ENCODE results near the gene FIGN.

The FIGN gene

DNA sequence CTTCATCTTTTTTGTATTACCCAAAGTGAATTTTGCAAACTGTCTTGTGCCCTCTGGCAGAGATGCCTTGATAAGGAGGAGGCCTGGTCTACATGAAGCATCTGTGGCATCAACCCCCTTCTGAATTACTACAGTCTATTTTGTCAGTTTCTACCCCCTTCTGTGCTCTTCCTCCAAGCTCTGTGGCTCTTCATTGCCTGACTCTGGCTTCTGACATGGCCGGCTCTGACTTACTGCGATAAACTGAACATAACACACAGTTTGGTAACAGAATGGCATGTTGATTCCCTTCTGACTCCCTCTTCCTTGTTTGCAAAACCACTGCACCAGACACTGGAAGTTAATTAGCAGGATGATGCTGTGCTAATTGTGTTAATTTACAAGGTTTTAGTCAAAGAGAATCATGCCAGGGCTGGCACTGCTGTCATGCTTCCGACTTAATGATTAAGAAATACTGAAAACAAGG, 122.5 kb downstream of the FIGN start:
- H3K9me3 ChIP-seq (ENCODE audit: control insufficient read depth, insufficient read depth, low read depth, low read length) = no peaks in the 10 kb centered on the region
- H3K4me1 ChIP-seq (ENCODE audit: control insufficient read depth, insufficient read depth, low read length) = no peaks in the 10 kb centered on the region
- H3K9ac ChIP-seq (ENCODE audit: low read length) = no peak overlapping the region

DNA sequence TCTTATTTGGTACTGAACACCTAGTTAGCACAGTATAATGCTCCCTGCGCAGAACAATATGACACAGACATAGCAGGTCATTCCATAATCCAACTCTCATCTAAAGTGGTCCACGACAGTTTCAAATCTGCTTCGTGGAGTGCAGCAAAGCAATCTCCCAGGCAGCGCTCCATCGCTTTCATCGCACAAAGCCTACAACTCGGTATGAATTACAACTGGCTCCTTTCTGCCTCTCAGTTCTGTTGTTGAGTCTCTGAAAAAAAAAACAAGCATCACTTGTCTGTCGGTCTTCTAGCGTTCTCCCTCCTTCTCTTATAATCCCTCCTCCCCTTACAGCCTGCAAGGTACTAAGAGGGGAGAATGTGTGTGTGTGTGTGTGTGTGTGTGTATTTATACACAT, 123.5 kb downstream of the FIGN start:
- Histone ChIP-seq H3K27ac (ENCODE audit: low read depth, low read length) (no peak overlapping the region), H3K9ac (ENCODE audit: low read length) (no peak overlapping the region), H3K4me3 (ENCODE audit: low read depth, low read length) (no peak overlapping the region)

More for the DNA sequence above, 122.5 kb downstream of the FIGN start:
- Histone ChIP-seq H3K27ac (ENCODE audit: low read depth, low read length) (no peak overlapping the region), H3K4me3 (ENCODE audit: low read depth, low read length) (no peak overlapping the region), H3K36me3 (ENCODE audit: control insufficient read depth, insufficient read depth, low read length) (peaks cover 16% of the 10 kb centered on the region), H3K27me3 (ENCODE audit: control insufficient read depth, insufficient read depth, low read length) (no peaks in the 10 kb centered on the region)

DNA sequence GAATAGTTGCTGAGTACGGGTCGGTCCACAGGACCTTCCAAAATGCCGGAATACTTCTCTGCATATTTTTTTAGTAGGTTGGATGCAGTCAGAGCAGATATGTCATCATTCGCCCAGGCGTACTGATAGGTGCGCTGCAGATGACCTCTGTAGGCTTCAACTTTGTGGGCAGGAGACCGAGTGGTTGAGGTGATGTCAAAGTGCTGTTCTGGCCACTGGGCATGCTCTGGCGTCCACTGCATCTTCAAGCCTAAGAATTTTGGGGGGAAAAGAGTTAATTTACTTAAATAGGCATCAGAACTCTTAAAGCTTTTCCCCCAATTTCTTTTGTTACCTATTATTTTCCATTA, 124.3 kb downstream of the FIGN start:
- Histone ChIP-seq H3K27me3 (ENCODE audit: control insufficient read depth, insufficient read depth, low read length) (no peaks in the 10 kb centered on the region), H3K9me3 (ENCODE audit: control insufficient read depth, insufficient read depth, low read depth, low read length) (no peaks in the 10 kb centered on the region), H3K27ac (ENCODE audit: low read depth, low read length) (no peak overlapping the region), H3K4me3 (ENCODE audit: low read depth, low read length) (no peak overlapping the region), H3K36me3 (ENCODE audit: control insufficient read depth, insufficient read depth, low read length) (peaks cover 16% of the 10 kb centered on the region), H3K9ac (ENCODE audit: low read length) (no peak overlapping the region), H3K4me1 (ENCODE audit: control insufficient read depth, insufficient read depth, low read length) (no peaks in the 10 kb centered on the region)

More for the DNA sequence above, 123.5 kb downstream of the FIGN start:
- Histone ChIP-seq H3K36me3 (ENCODE audit: control insufficient read depth, insufficient read depth, low read length) (peaks cover 16% of the 10 kb centered on the region), H3K4me1 (ENCODE audit: control insufficient read depth, insufficient read depth, low read length) (no peaks in the 10 kb centered on the region), H3K9me3 (ENCODE audit: control insufficient read depth, insufficient read depth, low read depth, low read length) (no peaks in the 10 kb centered on the region), H3K27me3 (ENCODE audit: control insufficient read depth, insufficient read depth, low read length) (no peaks in the 10 kb centered on the region)

DNA sequence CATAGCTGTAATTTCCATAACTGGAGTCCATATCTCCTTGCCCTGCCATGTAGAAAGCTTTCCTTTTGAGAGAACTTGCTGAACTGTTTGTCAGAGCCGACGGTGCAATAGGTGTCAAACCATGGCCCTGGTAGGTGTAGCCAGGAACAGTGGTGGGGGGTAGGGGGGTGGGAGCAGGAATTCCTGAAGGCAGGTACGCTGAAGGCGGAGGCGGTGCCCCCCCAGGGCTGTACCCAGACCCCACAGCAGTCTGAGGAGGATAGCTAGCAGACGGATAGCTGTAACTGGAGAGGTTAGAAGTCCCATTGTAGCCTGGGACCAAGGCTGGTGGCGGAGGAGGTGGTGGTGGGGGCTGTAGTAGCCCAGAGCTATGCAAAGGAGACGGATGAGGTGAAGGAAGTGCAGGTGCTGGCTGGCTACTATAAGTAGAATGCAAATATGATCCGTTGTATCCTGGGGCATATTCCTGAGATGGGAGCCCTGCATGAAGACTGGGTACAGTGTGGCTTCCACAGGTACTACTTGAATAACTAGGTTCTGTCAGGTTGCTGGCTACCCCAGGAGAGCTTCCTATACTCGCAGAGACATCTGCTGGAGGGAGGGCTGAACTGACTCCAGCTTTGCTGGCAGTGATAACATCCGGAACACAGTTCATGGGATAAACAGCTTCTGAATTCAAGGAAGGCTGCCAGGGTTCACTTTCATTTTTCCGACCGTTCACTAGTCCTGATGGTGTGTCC, 124.8 kb downstream of the FIGN start:
- Histone ChIP-seq H3K36me3 (ENCODE audit: control insufficient read depth, insufficient read depth, low read length) (peaks cover 16% of the 10 kb centered on the region), H3K9me3 (ENCODE audit: control insufficient read depth, insufficient read depth, low read depth, low read length) (no peaks in the 10 kb centered on the region), H3K27ac (ENCODE audit: low read depth, low read length) (no peak overlapping the region), H3K27me3 (ENCODE audit: control insufficient read depth, insufficient read depth, low read length) (no peaks in the 10 kb centered on the region), H3K4me3 (ENCODE audit: low read depth, low read length) (no peak overlapping the region), H3K9ac (ENCODE audit: low read length) (no peak overlapping the region), H3K4me1 (ENCODE audit: control insufficient read depth, insufficient read depth, low read length) (peaks cover 2% of the 10 kb centered on the region)

DNA sequence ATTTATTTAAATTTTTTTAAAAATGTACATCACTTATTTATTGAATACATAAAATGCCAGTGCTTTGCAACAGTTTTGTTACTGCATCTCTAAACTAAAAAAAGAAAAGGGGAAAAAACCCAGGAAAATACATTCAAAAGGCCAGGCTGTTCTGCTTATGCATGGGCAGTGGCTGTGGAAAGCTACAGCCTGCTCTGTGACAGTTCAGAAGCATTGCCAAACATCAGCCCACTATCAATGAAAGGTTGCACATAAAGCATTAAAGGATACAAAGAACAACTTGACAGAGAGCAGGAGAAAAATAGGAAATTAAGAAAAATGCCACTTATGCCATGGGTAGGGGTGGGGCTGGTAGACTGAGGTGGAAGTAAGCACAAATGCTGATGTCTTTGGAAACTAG, 128.2 kb downstream of the FIGN start:
- H3K4me3 ChIP-seq (ENCODE audit: low read depth, low read length) = no peak overlapping the region
- H3K36me3 ChIP-seq (ENCODE audit: control insufficient read depth, insufficient read depth, low read length) = peaks cover 16% of the 10 kb centered on the region
- no peak overlapping the region for H3K27ac ChIP-seq (ENCODE audit: low read depth, low read length)
- no peaks in the 10 kb centered on the region for H3K27me3 ChIP-seq (ENCODE audit: control insufficient read depth, insufficient read depth, low read length)
- no peaks in the 10 kb centered on the region for H3K9me3 ChIP-seq (ENCODE audit: control insufficient read depth, insufficient read depth, low read depth, low read length)
- no peak overlapping the region for H3K9ac ChIP-seq (ENCODE audit: low read length)
- peaks cover 9% of the 10 kb centered on the region for H3K4me1 ChIP-seq (ENCODE audit: control insufficient read depth, insufficient read depth, low read length)

DNA sequence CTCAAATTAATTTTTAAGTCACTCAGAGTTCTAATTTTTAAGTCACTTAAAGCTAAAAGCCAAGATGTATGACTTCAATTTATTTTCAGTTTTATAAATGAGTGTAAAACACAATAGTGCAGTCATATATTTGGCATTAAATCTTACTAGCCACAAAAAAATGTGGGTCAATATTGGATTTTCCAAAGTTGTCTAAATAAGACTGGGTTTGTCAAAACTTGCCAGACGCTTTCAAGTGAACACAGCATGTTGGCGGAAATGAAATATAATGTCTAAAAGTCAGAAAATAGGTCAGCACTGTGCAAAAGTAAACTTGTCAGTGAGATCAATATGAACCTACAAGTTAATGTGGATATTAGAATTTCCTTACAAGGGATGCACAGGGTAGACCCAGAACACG, 128.9 kb downstream of the FIGN start:
- no peak overlapping the region for H3K27ac ChIP-seq (ENCODE audit: low read depth, low read length)
- no peak overlapping the region for H3K4me3 ChIP-seq (ENCODE audit: low read depth, low read length)
- H3K36me3 ChIP-seq (ENCODE audit: control insufficient read depth, insufficient read depth, low read length) = peaks cover 16% of the 10 kb centered on the region
- no peaks in the 10 kb centered on the region for H3K27me3 ChIP-seq (ENCODE audit: control insufficient read depth, insufficient read depth, low read length)
- no peak overlapping the region for H3K9ac ChIP-seq (ENCODE audit: low read length)
- no peaks in the 10 kb centered on the region for H3K9me3 ChIP-seq (ENCODE audit: control insufficient read depth, insufficient read depth, low read depth, low read length)
- H3K4me1 ChIP-seq (ENCODE audit: control insufficient read depth, insufficient read depth, low read length) = peaks cover 14% of the 10 kb centered on the region

DNA sequence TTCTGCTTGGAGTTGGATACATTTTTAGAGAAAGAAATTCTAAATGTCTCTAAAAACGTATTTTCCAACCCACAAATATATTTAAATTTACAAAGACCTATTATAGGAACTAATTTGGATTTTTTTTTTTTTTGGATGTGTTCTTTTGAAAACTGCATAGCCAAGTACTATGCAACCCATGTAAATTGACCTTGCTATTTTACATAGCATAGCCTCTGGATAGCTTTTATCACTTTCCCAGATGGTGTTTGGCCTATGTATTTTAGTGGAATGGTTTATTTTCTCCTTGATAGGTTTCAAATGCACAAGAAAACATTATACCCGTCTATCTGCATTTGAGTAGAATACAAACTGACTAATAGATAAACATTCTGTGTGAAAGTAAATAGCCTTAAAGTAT, 130.0 kb downstream of the FIGN start:
- Histone ChIP-seq H3K9me3 (ENCODE audit: control insufficient read depth, insufficient read depth, low read depth, low read length) (no peaks in the 10 kb centered on the region), H3K27ac (ENCODE audit: low read depth, low read length) (no peak overlapping the region), H3K36me3 (ENCODE audit: control insufficient read depth, insufficient read depth, low read length) (peaks cover 13% of the 10 kb centered on the region), H3K9ac (ENCODE audit: low read length) (no peak overlapping the region), H3K4me1 (ENCODE audit: control insufficient read depth, insufficient read depth, low read length) (peaks cover 25% of the 10 kb centered on the region), H3K27me3 (ENCODE audit: control insufficient read depth, insufficient read depth, low read length) (no peaks in the 10 kb centered on the region), H3K4me3 (ENCODE audit: low read depth, low read length) (no peak overlapping the region)

DNA sequence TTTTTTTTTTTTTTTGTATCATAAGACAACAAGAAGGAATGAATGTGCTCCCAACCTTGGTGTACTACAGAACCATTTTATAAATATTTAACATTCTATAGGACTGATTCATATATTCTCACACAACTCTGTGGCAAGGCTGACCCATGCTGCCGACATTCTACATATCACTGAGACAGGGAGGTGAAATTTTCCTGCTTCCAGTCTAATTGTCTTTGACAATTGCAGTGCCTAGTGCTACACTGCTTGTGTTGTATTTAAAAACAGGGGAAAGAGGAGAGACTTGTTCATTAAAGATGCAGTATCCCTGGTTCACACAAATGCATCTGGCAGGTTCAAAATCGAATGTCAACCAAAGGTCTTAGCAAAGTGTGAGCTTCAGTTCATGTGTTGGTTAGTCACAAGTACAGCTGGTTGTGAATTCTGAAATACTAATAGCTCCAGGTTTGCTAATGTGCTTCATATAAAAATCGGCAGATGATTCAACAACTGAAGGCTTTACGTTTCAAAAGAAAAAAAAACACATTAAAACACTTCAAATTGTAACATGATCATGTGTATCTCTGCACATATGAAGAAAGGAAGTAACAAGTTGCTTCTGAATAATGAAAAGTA, 130.8 kb downstream of the FIGN start:
- Histone ChIP-seq H3K36me3 (ENCODE audit: control insufficient read depth, insufficient read depth, low read length) (0 out of 2 replicates have a peak, but pooled peaks cover 6% of the 10 kb centered on the region), H3K27ac (ENCODE audit: low read depth, low read length) (no peak overlapping the region), H3K4me1 (ENCODE audit: control insufficient read depth, insufficient read depth, low read length) (peaks cover 33% of the 10 kb centered on the region), H3K27me3 (ENCODE audit: control insufficient read depth, insufficient read depth, low read length) (no peaks in the 10 kb centered on the region), H3K9ac (ENCODE audit: low read length) (no peak overlapping the region), H3K9me3 (ENCODE audit: control insufficient read depth, insufficient read depth, low read depth, low read length) (no peaks in the 10 kb centered on the region), H3K4me3 (ENCODE audit: low read depth, low read length) (no peak overlapping the region)

DNA sequence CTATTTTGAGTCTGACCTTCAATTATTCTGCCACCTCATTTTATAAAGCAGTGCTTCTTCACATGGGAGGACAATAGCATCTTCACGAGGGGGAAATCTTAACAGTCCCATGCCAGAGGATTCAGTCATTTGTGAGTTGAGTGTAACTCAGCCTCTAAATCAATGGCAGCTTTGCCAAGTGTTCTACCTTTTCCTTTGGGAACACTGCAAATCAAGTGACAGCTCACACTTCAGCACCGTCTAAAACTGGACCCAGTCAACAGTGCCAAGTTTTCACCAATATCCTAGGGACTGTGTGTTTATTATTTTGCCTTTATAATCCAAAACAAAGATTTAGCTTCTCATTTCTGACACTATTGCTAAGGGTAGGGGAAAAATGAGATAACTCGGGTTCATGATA, 133.6 kb downstream of the FIGN start:
- no peaks in the 10 kb centered on the region for H3K9me3 ChIP-seq (ENCODE audit: control insufficient read depth, insufficient read depth, low read depth, low read length)
- no peak overlapping the region for H3K27ac ChIP-seq (ENCODE audit: low read depth, low read length)
- no peaks in the 10 kb centered on the region for H3K36me3 ChIP-seq (ENCODE audit: control insufficient read depth, insufficient read depth, low read length)
- no peak overlapping the region for H3K9ac ChIP-seq (ENCODE audit: low read length)
- no peak overlapping the region for H3K4me3 ChIP-seq (ENCODE audit: low read depth, low read length)
- peaks cover 51% of the 10 kb centered on the region for H3K4me1 ChIP-seq (ENCODE audit: control insufficient read depth, insufficient read depth, low read length)
- H3K27me3 ChIP-seq (ENCODE audit: control insufficient read depth, insufficient read depth, low read length) = no peaks in the 10 kb centered on the region

DNA sequence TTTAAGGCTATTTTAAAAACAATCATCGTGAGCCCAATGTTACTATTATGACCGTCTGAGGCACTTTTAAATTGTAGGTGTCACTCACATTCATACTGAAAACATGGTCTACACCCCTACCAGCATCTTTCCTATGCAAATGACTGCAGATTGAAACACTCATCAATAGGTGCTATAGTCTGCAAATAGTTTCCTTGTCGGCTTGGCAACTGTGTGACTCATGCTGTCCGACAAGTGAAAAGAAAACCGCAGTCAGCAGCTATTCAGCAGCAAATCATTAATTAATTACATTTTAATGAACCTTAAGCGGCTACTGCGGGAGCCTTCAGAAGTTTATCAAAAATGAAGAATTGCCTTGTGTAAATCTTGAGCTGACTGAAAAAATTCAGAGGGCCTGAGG, 134.4 kb downstream of the FIGN start:
- H3K9ac ChIP-seq (ENCODE audit: low read length) = no peak overlapping the region
- 0 out of 2 replicates have a peak overlapping the region, but pooled peaks have one; percentile 26 for H3K27ac ChIP-seq (ENCODE audit: low read depth, low read length)
- no peaks in the 10 kb centered on the region for H3K9me3 ChIP-seq (ENCODE audit: control insufficient read depth, insufficient read depth, low read depth, low read length)
- H3K4me3 ChIP-seq (ENCODE audit: low read depth, low read length) = no peak overlapping the region
- H3K36me3 ChIP-seq (ENCODE audit: control insufficient read depth, insufficient read depth, low read length) = no peaks in the 10 kb centered on the region
- H3K27me3 ChIP-seq (ENCODE audit: control insufficient read depth, insufficient read depth, low read length) = no peaks in the 10 kb centered on the region
- peaks cover 51% of the 10 kb centered on the region for H3K4me1 ChIP-seq (ENCODE audit: control insufficient read depth, insufficient read depth, low read length)

DNA sequence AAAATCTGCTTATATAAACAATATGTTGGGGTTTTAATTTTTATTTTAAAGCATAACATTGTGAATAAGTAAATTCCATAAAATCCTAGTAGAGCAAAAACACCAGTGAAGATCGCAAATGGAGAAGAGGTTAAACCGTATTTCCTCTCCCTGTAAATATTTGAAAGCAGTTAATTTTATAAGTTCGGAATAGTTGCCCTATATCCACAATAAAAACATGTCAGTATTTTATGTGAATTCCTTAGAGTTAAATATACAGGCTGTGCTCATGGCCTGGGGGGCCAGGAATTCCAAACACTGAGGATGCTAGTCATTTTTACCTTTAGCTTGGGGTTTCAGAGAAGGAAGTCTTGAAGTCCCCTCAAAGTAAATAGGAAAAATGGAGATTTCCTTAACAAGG, 135.0 kb downstream of the FIGN start:
- Histone ChIP-seq H3K4me1 (ENCODE audit: control insufficient read depth, insufficient read depth, low read length) (peaks cover 47% of the 10 kb centered on the region), H3K9me3 (ENCODE audit: control insufficient read depth, insufficient read depth, low read depth, low read length) (no peaks in the 10 kb centered on the region), H3K27ac (ENCODE audit: low read depth, low read length) (peak overlapping the region; percentile 62), H3K9ac (ENCODE audit: low read length) (no peak overlapping the region), H3K36me3 (ENCODE audit: control insufficient read depth, insufficient read depth, low read length) (no peaks in the 10 kb centered on the region), H3K27me3 (ENCODE audit: control insufficient read depth, insufficient read depth, low read length) (no peaks in the 10 kb centered on the region), H3K4me3 (ENCODE audit: low read depth, low read length) (no peak overlapping the region)

Data from HUES6 (cell line).